NCI-H2227 treated with DMSO at 0.1 percent for 48 hours (cell line): ENCODE results near the gene DNAH10.
"Not testable (repeated sequence)": the region's sequence is repeated elsewhere in the genome, so short reads cannot be mapped to it uniquely, and the experiment has no call there.

Experiments
- DNase-seq: peaks from one replicate; lab custom pipeline; 2025; lab: John Stamatoyannopoulos, UW

Gene DNAH10

GRCh38 chr12:123907726-123908476 lies 145.8 kb downstream of the DNAH10 start:
- DNase-seq = no peak

DNA sequence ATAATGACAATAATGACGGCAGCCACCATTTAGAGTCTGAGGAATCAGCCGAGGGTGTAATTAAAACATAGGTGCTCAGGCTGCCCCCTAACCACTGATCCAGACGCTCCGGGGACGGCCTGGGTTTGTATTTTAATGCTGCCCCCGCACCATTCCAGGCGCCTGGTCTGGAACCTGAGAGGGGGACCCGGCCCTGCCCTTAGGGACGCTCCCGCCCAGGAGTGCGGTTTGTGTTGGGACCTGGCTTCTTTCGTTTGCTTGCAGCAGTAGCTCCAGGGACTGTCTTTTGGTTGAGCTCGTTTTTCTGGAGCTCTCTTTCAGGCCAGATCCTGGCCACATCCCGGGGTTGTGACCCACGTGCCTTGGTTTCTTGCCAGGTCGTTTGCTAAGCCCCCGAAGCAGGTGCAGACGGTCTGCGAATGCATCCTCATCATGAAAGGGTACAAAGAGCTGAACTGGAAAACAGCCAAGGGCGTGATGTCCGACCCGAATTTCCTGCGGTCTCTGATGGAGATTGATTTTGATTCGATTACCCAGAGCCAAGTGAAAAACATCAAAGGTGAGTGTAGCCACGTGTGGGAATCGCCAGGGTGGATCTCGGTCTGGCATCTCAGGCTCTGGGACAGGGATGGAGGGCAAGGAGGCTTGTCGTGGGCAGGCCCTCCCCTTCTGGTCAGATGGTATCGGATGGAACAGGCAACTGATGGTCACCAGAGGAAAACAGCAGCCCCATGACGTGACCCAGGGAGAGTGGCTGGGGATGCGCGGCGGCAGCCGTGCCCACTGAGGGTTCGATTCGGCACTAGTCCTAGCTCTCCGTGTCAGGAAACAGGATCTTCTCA lies 147.0 kb downstream of the DNAH10 start:
- DNase-seq = no peak

DNA sequence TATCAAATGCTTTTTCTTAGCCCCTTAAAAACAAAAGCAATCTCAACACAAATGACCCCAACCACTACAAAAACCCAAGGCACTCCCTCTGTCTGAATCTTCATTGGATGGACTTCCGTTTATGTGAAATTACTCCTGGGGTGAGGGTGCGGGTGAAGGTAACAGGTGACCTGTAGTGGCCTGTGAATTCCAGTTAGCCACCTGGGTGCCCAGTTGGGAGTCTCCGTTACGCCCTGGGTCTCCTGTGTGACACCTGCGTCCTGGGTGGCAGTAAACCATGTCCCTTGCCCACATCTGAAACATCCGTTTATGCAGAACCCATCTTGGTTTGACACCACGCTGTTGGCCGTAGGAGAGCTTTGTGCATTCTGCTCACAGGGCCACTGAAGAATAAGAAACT lies 148.0 kb downstream of the DNAH10 start:
- no peak for DNase-seq

DNA sequence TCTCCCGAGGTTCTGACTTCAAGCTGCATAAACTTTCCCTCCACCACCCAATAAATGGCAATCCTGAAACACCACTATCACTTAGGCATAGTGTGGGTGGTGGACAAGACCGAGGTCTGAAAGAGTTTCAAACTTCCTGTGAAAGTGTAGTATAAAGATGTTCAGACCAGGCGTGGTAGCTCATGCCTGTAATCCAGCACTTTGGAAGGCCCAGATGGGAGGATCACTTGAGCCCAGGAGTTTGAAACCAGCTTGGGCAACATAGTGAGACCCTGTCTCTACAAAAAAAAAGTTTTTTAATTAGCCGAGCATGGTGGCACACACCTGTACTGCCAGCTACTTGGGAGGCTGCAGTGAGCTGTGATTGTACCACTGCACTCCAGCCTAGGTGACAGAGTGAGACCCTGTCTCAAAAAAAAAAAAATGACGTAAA lies 148.7 kb downstream of the DNAH10 start:
- DNase-seq = no peak

GRCh38 chr12:123911672-123912409 lies 149.7 kb downstream of the DNAH10 start:
- not testable (repeated sequence) for DNase-seq

GRCh38 chr12:123912415-123913380 lies 150.6 kb downstream of the DNAH10 start:
- no peak for DNase-seq

DNA sequence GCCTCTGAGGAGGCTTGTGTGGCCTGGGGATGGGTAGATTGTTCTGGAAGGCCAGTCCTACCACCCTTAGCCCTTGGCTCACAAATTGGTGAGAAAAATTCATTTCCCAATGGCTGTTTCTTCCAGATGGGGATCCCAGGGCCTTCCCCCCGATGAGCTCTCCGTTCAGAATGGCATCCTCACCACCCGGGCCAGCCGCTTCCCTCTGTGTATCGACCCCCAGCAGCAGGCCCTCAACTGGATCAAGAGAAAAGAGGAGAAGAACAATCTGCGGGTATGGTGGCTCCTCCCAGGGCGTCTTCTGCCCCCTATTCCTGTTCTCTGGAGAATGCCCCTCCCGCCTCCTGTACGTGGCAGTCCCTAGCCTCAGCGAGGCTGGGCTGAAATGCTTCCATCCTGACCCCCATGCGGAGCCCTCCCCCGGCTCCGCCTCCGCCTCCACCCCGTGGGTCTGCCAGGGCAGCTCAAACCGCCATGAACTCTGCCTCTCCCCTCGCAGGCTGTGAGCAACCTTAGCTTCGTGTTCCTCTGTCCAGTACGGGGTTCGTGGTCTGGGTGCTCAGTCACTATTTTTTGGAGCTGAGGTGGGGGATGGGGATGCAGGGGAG lies 152.7 kb downstream of the DNAH10 start:
- no peak for DNase-seq

- DNase-seq = no peak
Measured at GRCh38 chr12:123916729-123917128, 154.6 kb downstream of the DNAH10 start.

- no peak for DNase-seq
Measured at GRCh38 chr12:123917337-123917850, 155.3 kb downstream of the DNAH10 start.

- no peak for DNase-seq
Measured at GRCh38 chr12:123919980-123920360, 157.9 kb downstream of the DNAH10 start.

DNA sequence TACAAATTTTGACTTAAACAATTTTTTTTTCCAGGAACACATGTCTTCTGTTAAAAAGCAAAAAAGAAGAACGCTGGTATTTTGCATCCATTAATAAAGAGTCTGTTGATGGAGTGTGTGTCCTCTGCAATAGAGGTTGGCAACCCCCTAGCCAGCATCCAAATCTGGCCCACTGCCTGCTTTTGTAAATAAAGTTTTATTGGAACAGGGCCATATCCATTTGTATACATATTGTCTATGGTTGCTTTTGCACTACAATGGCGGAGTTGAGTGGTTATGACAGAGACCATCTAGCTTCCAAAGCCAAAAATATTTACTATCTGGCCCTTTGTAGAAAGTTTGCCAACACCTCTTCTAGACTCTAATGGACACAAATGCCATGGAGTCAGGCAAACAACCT lies 160.9 kb downstream of the DNAH10 start:
- DNase-seq = no peak

DNA sequence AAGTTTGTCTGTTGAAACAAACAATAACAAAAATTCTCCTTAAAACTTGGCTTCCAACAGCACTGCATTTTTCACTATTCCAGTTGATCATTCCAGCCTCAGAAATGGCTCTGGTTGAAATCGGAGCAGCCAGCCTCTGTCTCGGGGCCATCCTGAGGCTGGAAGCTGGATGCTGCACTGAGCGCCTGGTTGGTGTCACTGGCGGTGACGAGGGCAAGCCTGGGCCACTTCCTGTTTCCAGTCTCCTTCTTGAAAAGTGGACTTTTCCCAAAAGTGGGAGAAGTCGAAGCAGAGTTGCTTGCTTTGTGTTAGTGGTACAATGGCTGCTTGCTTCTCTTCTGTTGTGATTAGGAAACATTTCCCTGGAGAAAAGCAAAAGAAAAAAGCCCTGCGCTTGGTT lies 161.8 kb downstream of the DNAH10 start:
- no peak for DNase-seq

DNA sequence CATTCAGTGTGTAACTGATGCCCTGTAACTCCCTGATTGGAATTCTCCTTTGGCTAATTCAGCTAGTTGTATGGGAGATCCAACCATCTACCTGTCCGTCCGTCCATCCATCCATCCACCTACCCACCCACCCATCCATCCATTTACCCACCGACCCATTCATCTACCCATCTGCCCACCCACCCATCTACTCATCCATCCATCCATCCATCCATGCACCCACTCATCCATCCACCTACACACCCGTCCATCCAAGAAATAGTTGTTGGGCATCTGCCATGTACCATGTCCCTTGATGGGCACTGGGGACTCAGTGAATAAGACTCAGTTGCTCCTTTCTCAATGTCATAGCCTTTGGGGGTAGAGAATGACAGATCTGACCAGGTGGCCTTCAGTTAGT lies 162.4 kb downstream of the DNAH10 start:
- no peak for DNase-seq

DNA sequence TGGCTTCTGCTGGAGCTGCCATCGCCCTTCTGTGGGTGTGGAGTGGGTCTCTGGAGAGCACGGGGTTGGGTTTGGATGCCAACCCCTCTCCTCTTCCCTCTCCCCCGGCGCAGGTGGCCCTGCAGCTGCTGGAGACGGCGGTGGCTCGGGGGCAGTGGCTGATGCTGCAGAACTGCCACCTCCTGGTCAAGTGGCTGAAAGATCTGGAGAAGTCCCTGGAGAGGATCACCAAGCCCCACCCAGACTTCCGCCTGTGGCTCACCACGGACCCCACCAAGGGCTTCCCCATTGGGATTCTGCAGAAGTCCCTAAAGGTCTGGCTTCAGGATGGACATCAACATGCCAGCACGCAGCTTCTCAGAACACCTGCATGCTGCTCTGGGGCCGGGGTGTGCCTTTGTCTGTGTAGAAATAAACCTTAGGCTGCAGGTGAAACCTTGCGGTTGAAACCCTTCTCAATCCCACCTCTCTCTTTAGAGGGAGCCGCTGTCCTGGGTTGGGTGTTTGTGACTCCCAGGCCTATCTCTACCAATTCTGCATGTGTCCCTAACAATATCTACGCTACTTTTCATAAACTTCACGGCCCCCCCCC lies 166.3 kb downstream of the DNAH10 start:
- DNase-seq = no peak

DNA sequence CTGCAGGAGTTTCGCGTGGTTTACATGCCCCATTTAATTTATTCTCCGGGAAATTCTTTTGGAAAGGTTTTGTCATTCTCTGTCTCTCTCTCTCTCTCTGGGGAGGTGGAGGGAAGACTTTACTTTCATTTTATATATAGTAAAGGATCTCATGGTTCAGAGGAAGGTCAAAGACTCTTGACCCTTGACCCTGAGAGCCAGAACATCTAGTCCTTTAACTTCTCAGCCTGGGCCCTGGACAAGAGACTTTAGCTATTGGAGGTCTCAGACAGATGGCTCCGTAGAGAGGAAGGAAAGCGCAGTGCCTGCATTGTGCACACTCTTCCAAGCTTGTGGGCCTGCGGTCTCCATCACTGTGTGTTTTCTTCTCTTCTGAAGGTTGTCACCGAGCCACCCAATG lies 166.8 kb downstream of the DNAH10 start:
- no peak for DNase-seq

DNA sequence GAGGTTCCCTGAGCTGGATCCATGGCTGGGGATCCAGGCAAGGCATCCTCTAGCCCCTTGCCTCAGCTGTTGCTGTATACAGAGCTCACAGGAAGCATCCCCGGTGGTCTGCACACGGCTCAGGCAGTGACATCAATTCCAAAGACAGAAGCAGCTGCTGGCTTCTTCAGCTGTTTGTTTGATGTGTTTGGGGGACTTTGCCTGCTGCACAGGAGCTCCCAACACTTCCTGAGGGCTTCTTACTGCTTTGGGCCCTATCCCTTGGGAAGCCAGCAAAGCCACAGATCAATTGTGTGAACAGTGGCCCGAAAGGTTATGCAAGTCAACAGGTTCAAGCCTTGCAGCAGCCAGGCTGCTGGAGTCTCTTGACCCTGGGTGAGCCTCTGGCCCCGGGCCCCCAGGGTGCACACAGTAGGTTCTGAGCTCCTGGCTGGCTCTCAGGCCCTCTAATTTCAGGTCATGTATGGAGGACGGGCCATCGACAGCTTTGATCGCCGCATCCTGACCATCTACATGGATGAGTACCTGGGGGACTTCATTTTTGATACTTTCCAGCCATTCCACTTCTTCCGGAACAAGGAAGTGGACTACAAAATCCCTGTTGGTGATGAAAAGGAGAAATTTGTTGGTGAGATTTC lies 168.0 kb downstream of the DNAH10 start:
- no peak for DNase-seq

DNA sequence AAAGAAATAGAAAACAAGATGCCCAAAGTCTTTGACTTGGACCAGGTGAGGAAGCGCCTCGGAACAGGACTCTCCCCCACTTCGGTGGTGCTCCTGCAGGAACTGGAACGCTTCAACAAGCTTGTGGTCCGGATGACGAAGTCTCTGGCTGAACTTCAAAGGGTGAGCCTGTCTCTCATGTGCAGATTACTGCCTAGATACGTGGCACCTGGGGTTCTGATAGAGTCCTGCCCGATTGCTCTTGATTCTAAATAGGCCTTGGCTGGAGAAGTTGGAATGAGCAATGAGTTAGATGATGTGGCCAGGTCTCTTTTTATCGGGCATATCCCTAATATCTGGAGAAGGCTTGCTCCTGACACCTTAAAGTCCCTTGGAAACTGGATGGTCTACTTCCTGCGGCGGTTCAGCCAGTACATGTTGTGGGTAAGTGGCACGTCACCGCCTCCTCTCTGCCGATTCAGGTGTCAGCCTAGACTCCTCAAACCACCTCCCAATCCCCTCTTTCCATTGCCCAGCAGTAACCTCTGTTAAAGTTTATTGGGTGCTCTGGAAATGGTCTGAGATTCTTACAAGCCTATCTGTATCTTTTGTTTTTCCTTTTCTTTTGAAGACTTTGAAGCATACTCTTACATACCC lies 169.7 kb downstream of the DNAH10 start:
- no peak for DNase-seq

- DNase-seq = no peak
Measured at GRCh38 chr12:123933214-123933613, 171.1 kb downstream of the DNAH10 start.

- no peak for DNase-seq
Measured at GRCh38 chr12:123934016-123934620, 172.0 kb downstream of the DNAH10 start.
